Body of pancreas (tissue), 4 donors: ENCODE results near the gene ZNF831.

Source experiments
- POLR2A ChIP-seq, 3 donors: fragments of 450-650 bp; IDR thresholded peaks; one replicate each; pipeline ENCODE4 v1.6.1; 2016; ENCODE audit warnings: antibody characterized with exemption in 3 of 3, mild to moderate bottlenecking in 2 of 3
- TF ChIP-seq, protein P1 (sequence below), 7 experiments: fragments of 450-650 bp in 4 of 7; fragments of 200-600 bp in 3 of 7; sonication (generic) in 3 of 7; IDR thresholded peaks; one replicate each; pipeline ENCODE4 v1.5.1; 2016 to 2019; ENCODE audit warnings: antibody characterized with exemption in 7 of 7

DNA sequence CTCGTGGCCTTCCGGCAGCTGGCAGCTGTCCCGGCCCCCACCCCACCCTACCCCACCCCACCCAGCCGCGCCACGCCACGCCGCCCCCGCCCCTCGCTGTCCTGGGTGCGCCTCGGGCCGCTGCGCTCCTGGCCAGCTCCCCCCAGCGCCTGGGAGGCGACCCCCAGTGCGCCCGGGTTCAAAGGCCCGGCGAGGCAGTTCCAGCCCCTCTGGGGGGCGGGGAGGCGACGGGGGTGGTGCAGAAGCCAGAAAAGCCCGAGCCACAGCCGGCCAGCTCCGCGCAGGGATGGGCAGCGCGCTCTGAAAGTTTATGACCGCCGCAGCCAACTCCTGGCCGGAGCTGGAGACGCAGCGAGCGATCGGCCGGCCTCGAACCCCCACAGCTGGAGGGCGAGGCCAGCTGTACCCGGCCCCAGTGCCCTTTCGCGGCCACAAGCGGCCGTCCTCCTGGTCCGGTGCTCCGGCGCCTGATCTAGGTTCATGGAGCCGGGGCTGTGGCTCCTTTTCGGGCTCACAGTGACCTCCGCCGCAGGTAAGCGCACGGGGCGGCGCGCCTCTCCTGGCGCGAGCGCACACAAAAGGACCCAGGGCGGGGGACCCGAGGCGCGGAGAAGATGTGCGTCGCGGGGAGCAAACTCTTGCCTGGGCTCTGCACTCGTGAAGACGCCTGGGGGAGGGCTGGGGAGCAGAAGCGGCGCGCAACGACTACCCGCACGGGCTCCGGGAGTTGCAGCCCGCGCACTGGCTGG lies 136.9 kb downstream of the ZNF831 start, which contains the start of gene EDN3:
- TF ChIP-seq, protein P1, sequence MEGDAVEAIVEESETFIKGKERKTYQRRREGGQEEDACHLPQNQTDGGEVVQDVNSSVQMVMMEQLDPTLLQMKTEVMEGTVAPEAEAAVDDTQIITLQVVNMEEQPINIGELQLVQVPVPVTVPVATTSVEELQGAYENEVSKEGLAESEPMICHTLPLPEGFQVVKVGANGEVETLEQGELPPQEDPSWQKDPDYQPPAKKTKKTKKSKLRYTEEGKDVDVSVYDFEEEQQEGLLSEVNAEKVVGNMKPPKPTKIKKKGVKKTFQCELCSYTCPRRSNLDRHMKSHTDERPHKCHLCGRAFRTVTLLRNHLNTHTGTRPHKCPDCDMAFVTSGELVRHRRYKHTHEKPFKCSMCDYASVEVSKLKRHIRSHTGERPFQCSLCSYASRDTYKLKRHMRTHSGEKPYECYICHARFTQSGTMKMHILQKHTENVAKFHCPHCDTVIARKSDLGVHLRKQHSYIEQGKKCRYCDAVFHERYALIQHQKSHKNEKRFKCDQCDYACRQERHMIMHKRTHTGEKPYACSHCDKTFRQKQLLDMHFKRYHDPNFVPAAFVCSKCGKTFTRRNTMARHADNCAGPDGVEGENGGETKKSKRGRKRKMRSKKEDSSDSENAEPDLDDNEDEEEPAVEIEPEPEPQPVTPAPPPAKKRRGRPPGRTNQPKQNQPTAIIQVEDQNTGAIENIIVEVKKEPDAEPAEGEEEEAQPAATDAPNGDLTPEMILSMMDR (IDR thresholded peaks at IDR 0.05): no peak
- no peak for TF ChIP-seq POLR2A (IDR thresholded peaks at IDR 0.05)
